Ramos (cell line): ENCODE results near the gene RAB9A.

Source experiments
- in situ Hi-C: fragments of 300-500 bp; cut with MboI; formaldehyde crosslinking; loops from one replicate; pipeline ENCODE4 v1.14.3; 2022; ENCODE audit warnings: low sequenced_read_pairs; ENCODE audit not compliant: unreplicated experiment

The RAB9A gene

GRCh38 chrX:13733506-13733905 lies 44.6 kb downstream of the RAB9A start:
- in situ Hi-C loops, result loop anchor here (25.0 kb wide), 2 partner anchors 646 to 771 kb away; no protein-coding TSS in a partner anchor

- in situ Hi-C loops, result loop anchor here (25.0 kb wide), 2 partner anchors 647 to 772 kb away; no protein-coding TSS in a partner anchor
Observed at GRCh38 chrX:13734278-13735172, 45.6 kb downstream of the RAB9A start, which contains the start of the genes OFD1 and TRAPPC2. OFD1 (plus strand) TSS chrX:13734748; CDS start chrX:13735072, 324 bp downstream. TRAPPC2 (minus strand) TSS chrX:13734620; CDS start chrX:13719963, 14,657 bp downstream.

- in situ Hi-C loops, result loop anchor here (10.0 to 25.0 kb wide), 3 partner anchors 77 to 779 kb away; no protein-coding TSS in a partner anchor
Observed at GRCh38 chrX:13741695-13742094, 52.8 kb downstream of the RAB9A start.

GRCh38 chrX:13742397-13743176 lies 53.7 kb downstream of the RAB9A start:
- in situ Hi-C loops, result loop anchor here (10.0 to 25.0 kb wide), 3 partner anchors 78 to 780 kb away; no protein-coding TSS in a partner anchor

- in situ Hi-C loops, result loop anchor here (10.0 to 25.0 kb wide), 3 partner anchors 83 to 786 kb away; no protein-coding TSS in a partner anchor
Observed at GRCh38 chrX:13747836-13748235, 58.9 kb downstream of the RAB9A start.

GRCh38 chrX:13748486-13748885 lies 59.6 kb downstream of the RAB9A start:
- in situ Hi-C loops, result loop anchor here (10.0 to 25.0 kb wide), 3 partner anchors 84 to 786 kb away; no protein-coding TSS in a partner anchor

GRCh38 chrX:13750204-13750603 lies 61.3 kb downstream of the RAB9A start:
- in situ Hi-C loops, result loop anchor here (25.0 kb wide), 1 partner anchor 287 kb away; the partner anchor contains the start of gene GEMIN8

GRCh38 chrX:13750812-13751211 lies 61.9 kb downstream of the RAB9A start:
- in situ Hi-C loops, result loop anchor here (25.0 kb wide), 1 partner anchor 286 kb away; the partner anchor contains the start of gene GEMIN8

GRCh38 chrX:13752141-13752540 lies 63.2 kb downstream of the RAB9A start:
- in situ Hi-C loops, result loop anchor here (25.0 kb wide), 1 partner anchor 285 kb away; the partner anchor contains the start of gene GEMIN8

- in situ Hi-C loops, result loop anchor here (25.0 kb wide), 1 partner anchor 285 kb away; the partner anchor contains the start of gene GEMIN8
Observed at GRCh38 chrX:13752646-13753045, 63.7 kb downstream of the RAB9A start.

GRCh38 chrX:13754765-13755164 lies 65.8 kb downstream of the RAB9A start:
- in situ Hi-C loops, result loop anchor here (25.0 kb wide), 1 partner anchor 283 kb away; the partner anchor contains the start of gene GEMIN8

GRCh38 chrX:13755254-13755653 lies 66.3 kb downstream of the RAB9A start:
- in situ Hi-C loops, result loop anchor here (25.0 kb wide), 1 partner anchor 282 kb away; the partner anchor contains the start of gene GEMIN8

- in situ Hi-C loops, result loop anchor here (25.0 kb wide), 1 partner anchor 281 kb away; the partner anchor contains the start of gene GEMIN8
Observed at GRCh38 chrX:13756381-13756780, 67.5 kb downstream of the RAB9A start.

GRCh38 chrX:13759152-13759718 lies 70.3 kb downstream of the RAB9A start:
- in situ Hi-C loops, result loop anchor here (25.0 kb wide), 1 partner anchor 278 kb away; the partner anchor contains the start of gene GEMIN8
